Smooth muscle cell (in vitro differentiated cells): ENCODE measurements around the gene GJC1. TPM values are rescaled to one million over a fixed set of nuclear protein-coding genes. Genes with fewer than 3 reads are reported as not detected.

Experiments
- DNase-seq: peaks from one replicate; lab custom pipeline; 2025; ENCODE audit not compliant: unreplicated experiment; lab: John Stamatoyannopoulos, UW
- H2AFZ ChIP-seq: fragments of 200-600 bp; sonication (generic); 2 replicates; pipeline ENCODE4 v1.6.0; 2016; ENCODE audit warnings: antibody characterized with exemption, low read depth, mild to moderate bottlenecking
- H3F3A ChIP-seq: fragments of 200-600 bp; sonication (generic); 2 replicates; pipeline ENCODE4 v1.6.0; 2017; ENCODE audit warnings: antibody characterized with exemption, low read depth
- H3K27ac ChIP-seq: fragments of 200-600 bp; sonication (generic); 2 replicates; pipeline ENCODE4 v1.5.1; 2016; ENCODE audit warnings: low read depth, mild to moderate bottlenecking
- H3K27me3 ChIP-seq: fragments of 200-600 bp; sonication (generic); 2 replicates; pipeline ENCODE4 v1.6.1; 2016; ENCODE audit warnings: low read depth, mild to moderate bottlenecking
- H3K36me3 ChIP-seq: fragments of 200-600 bp; sonication (generic); 2 replicates; pipeline ENCODE4 v1.5.1; 2016; ENCODE audit warnings: low read depth
- H3K4me1 ChIP-seq: fragments of 200-600 bp; sonication (generic); 2 replicates; pipeline ENCODE4 v1.5.1; 2016; ENCODE audit warnings: low read depth
- H3K4me2 ChIP-seq: fragments of 200-600 bp; sonication (generic); 2 replicates; pipeline ENCODE4 v1.6.0; 2016; ENCODE audit warnings: mild to moderate bottlenecking
- H3K4me3 ChIP-seq: fragments of 200-600 bp; sonication (generic); 2 replicates; pipeline ENCODE4 v1.5.1; 2016; ENCODE audit warnings: mild to moderate bottlenecking
- H3K79me2 ChIP-seq: fragments of 200-600 bp; sonication (generic); 2 replicates; pipeline ENCODE4 v1.6.0; 2016; ENCODE audit warnings: low read depth, mild to moderate bottlenecking
- H3K9ac ChIP-seq: fragments of 200-600 bp; sonication (generic); 2 replicates; pipeline ENCODE4 v1.6.0; 2016; ENCODE audit warnings: low read depth
- H3K9me3 ChIP-seq: fragments of 200-600 bp; sonication (generic); replicated peaks from 2 replicates; pipeline ENCODE4 v1.5.1; 2016; ENCODE audit warnings: low read depth
- H4K20me1 ChIP-seq: fragments of 200-600 bp; sonication (generic); 2 replicates; pipeline ENCODE4 v1.6.0; 2016; ENCODE audit warnings: low read depth
- CTCF ChIP-seq: fragments of 200-600 bp; sonication (generic); IDR thresholded peaks from 2 replicates; pipeline ENCODE4 v1.5.1; 2017; ENCODE audit warnings: borderline replicate concordance, mild to moderate bottlenecking, antibody characterized with exemption; ENCODE audit not compliant: insufficient read depth, poor library complexity, severe bottlenecking
- WGBS: methylation state at CpG from one replicate; pipeline ENCODE4 v1.1.7; 2016; ENCODE audit warnings: low lambda C conversion rate; 5-methylcytosine and 5-hydroxymethylcytosine counted together
- polyA plus RNA-seq: library from polyadenylated mRNA; unstranded; fragments of >200 nt; fragmentation: Nextera tagmentation; extraction: Ambion mirVana; gene quantifications from 2 replicates; pipeline ENCODE4 v1.2.1, GENCODE V29; 2016
- total RNA-seq: library from RNA; depleted of rRNA; stranded (reverse); fragments of >200 nt; gene quantifications from 2 replicates; pipeline ENCODE4 v1.2.3, GENCODE V29; 2014

The GJC1 gene
- total and polyA plus RNA-seq, 2 experiments from 2014 or later = 8.0 to 16.1 TPM

GRCh38 chr17:44787271-44787940 lies 42.7 kb downstream of the GJC1 start:
- Histone ChIP-seq H3K4me2 (no peak overlapping the region), H3K36me3 (no peaks in the 10 kb centered on the region), H3K79me2 (no peaks in the 10 kb centered on the region), H4K20me1 (no peaks in the 10 kb centered on the region), H3K4me1 (peaks cover 2% of the 10 kb centered on the region), H3K4me3 (no peak overlapping the region), H3K27ac (no peak overlapping the region), H2AFZ (no peak overlapping the region), H3F3A (no peaks in the 10 kb centered on the region), H3K9ac (no peak overlapping the region), H3K27me3 (no peaks in the 10 kb centered on the region), H3K9me3 (no peaks in the 10 kb centered on the region)
- DNase-seq = no peak
- WGBS = 93% methylated on average over 13 of the region's 15 CpGs
- TF ChIP-seq CTCF = no peak

DNA sequence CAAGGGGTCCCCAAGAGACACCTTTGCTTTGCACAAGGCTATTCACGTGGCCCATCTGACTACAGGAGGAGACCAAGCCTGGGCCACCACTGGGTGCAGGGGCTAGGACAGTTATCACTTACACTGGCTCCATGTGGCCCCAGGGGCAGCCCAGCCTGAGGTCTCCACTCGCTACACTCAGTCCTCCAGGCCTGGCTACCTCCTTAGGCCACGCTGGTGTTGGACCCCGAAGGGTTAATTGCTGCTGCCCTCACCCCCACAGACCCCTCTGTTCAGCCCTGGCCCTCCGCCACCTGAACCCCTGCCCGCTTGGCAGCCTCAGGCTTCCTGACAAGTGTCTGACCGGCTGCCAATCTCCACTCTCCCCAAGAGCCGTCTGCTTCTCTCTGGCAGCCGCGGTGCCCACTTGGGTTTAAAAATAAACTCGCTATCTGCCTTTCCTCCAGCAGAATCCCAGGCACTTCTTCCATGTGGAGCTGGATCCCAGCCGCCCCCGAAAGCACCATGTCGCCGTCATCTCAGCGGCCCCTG lies 43.5 kb downstream of the GJC1 start:
- DNase-seq = no peak
- no peaks in the 10 kb centered on the region for H3K79me2 ChIP-seq
- H3K4me1 ChIP-seq = peaks cover 7% of the 10 kb centered on the region
- H3K27me3 ChIP-seq = no peaks in the 10 kb centered on the region
- no peaks in the 10 kb centered on the region for H3F3A ChIP-seq
- TF ChIP-seq CTCF = no peak
- H3K9me3 ChIP-seq = no peaks in the 10 kb centered on the region
- no peak overlapping the region for H3K27ac ChIP-seq
- no peaks in the 10 kb centered on the region for H3K36me3 ChIP-seq
- no peak overlapping the region for H3K4me2 ChIP-seq
- 87% methylated on average over 16 of the region's 16 CpGs for WGBS
- no peak overlapping the region for H3K9ac ChIP-seq
- no peaks in the 10 kb centered on the region for H4K20me1 ChIP-seq
- no peak overlapping the region for H2AFZ ChIP-seq
- no peak overlapping the region for H3K4me3 ChIP-seq

- no peak overlapping the region for H3K4me2 ChIP-seq
- H4K20me1 ChIP-seq = no peaks in the 10 kb centered on the region
- H3K27ac ChIP-seq = no peak overlapping the region
- no peak overlapping the region for H3K4me3 ChIP-seq
- no peaks in the 10 kb centered on the region for H3K36me3 ChIP-seq
- H2AFZ ChIP-seq = no peak overlapping the region
- peaks cover 7% of the 10 kb centered on the region for H3K4me1 ChIP-seq
- no peak for TF ChIP-seq CTCF
- WGBS = 95% methylated on average over 7 of the region's 7 CpGs
- H3F3A ChIP-seq = no peaks in the 10 kb centered on the region
- no peak overlapping the region for H3K9ac ChIP-seq
- H3K9me3 ChIP-seq = no peaks in the 10 kb centered on the region
- H3K79me2 ChIP-seq = no peaks in the 10 kb centered on the region
- no peaks in the 10 kb centered on the region for H3K27me3 ChIP-seq
- no peak for DNase-seq
Measured at GRCh38 chr17:44785921-44786320, 44.2 kb downstream of the GJC1 start.

DNA sequence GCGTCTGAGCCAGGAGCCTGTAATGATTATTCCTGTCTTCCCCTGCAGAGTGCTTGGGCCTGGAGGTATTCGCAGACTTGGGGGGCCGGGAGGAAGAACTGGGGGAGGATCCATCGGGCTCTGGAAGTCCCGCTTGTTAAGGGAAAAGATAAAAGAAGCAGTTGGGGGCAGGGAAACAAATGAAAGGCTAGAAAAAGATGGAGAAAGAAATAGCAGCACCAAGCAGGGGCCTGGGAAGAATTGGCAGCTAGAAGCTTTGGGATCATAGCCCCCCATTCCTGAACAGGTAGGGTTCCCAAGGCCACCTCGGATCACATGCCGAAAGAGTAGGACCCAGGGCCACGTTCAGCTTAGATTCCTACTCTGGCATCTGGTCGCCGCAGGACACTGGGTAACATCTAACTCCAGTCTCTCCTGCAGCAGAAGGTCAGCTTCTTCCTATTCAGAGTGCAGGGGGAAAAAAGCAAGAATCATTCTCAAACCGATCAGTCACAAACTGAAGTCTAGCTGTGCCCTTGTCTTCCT lies 47.7 kb downstream of the GJC1 start:
- H3K79me2 ChIP-seq = no peaks in the 10 kb centered on the region
- no peak overlapping the region for H3K4me2 ChIP-seq
- H3K9ac ChIP-seq = no peak overlapping the region
- no peak overlapping the region for H3K27ac ChIP-seq
- no peak for DNase-seq
- no peaks in the 10 kb centered on the region for H3K36me3 ChIP-seq
- no peaks in the 10 kb centered on the region for H3F3A ChIP-seq
- H3K27me3 ChIP-seq = no peaks in the 10 kb centered on the region
- peaks cover 7% of the 10 kb centered on the region for H3K4me1 ChIP-seq
- H4K20me1 ChIP-seq = no peaks in the 10 kb centered on the region
- no peak for TF ChIP-seq CTCF
- H2AFZ ChIP-seq = no peak overlapping the region
- 58% methylated on average over 11 of the region's 11 CpGs for WGBS
- H3K9me3 ChIP-seq = no peaks in the 10 kb centered on the region
- H3K4me3 ChIP-seq = no peak overlapping the region
